Transverse colon (tissue), 4 donors: Measurements from ENCODE around the gene ADGRL4. TPM values are rescaled to one million over a fixed set of nuclear protein-coding genes. Genes with fewer than 3 reads are reported as not detected.

Experiments
- DNase-seq: peaks from one replicate; pipeline ENCODE4 v3.0.0-alpha.2; 2019
- H3K27ac ChIP-seq, 4 donors: fragments of 200-600 bp; sonication (generic); 2 replicates each; pipeline ENCODE4 v1.5.1; 2016 to 2018; ENCODE audit warnings: inconsistent platforms in 4 of 4
- H3K27me3 ChIP-seq: fragments of 200-600 bp; sonication (generic); 2 replicates; pipeline ENCODE4 v1.5.1; 2017; ENCODE audit warnings: inconsistent platforms
- H3K36me3 ChIP-seq, 4 donors: fragments of 200-600 bp; sonication (generic); 2 replicates each; pipeline ENCODE4 v1.5.1; 2017 to 2019; ENCODE audit warnings: inconsistent platforms in 4 of 4
- H3K4me1 ChIP-seq, 4 donors: fragments of 200-600 bp; sonication (generic); 2 replicates each; pipeline ENCODE4 v1.5.1; 2017 to 2020; ENCODE audit warnings: inconsistent platforms in 4 of 4
- H3K4me3 ChIP-seq, 4 donors: fragments of 200-600 bp; sonication (generic); 1 replicate in 1 of 4; 2 replicates in 3 of 4; pipeline versions ENCODE4 v1.5.1 to v1.6.1; 2017 to 2019; ENCODE audit warnings: inconsistent platforms in 4 of 4
- H3K9me3 ChIP-seq, 2 donors: fragments of 200-600 bp; sonication (generic); 2 replicates each; pipeline ENCODE4 v1.5.1; 2017 to 2019; ENCODE audit warnings: inconsistent platforms in 2 of 2
- CTCF ChIP-seq, 5 experiments: fragments of 200-600 bp in 3 of 5; fragments of 450-650 bp in 2 of 5; sonication (generic) in 3 of 5; IDR thresholded peaks; 1 replicate in 2 of 5; 2 replicates in 3 of 5; pipeline ENCODE4 v1.5.1; 2016 to 2017; ENCODE audit warnings: antibody characterized with exemption in 5 of 5, inconsistent platforms in 3 of 5, mild to moderate bottlenecking in 2 of 5, moderate library complexity in 1 of 5
- EP300 ChIP-seq: sonication (generic); formaldehyde crosslinking; IDR thresholded peaks from one replicate; pipeline ENCODE4 v1.6.1; 2017; ENCODE audit warnings: antibody characterized with exemption, low read depth
- POLR2A ChIP-seq: fragments of 450-650 bp; IDR thresholded peaks from one replicate; pipeline ENCODE4 v1.6.1; 2016; ENCODE audit warnings: antibody characterized with exemption, mild to moderate bottlenecking, moderate library complexity
- POLR2AphosphoS5 ChIP-seq, 3 donors: sonication (generic); formaldehyde crosslinking; IDR thresholded peaks; one replicate each; pipeline ENCODE4 v1.6.1; 2016; ENCODE audit warnings: antibody characterized with exemption in 3 of 3
- WGBS, 2 donors: methylation state at CpG; one replicate each; pipeline ENCODE4 v1.1.5; 2018; ENCODE audit warnings: low coverage in 1 of 2; 5-methylcytosine and 5-hydroxymethylcytosine counted together
- in situ Hi-C, 4 donors: fragments of 200-750 bp; cut with MboI; loops; one replicate each; pipeline versions ENCODE4 v1.15.0 to v1.15.1; 2017; ENCODE audit warnings: low sequenced_read_pairs in 3 of 4, low pct_ligation_motif_present in 1 of 4, low pct_unique_long_range_greater_than_20kb in 1 of 4
- intact Hi-C: fragments of 100-400 bp; cut with DNase I; formaldehyde crosslinking; loops from one replicate; pipeline ENCODE4 v1.15.1; 2023; ENCODE audit warnings: low total_unique reads
- total RNA-seq, 4 donors: library from RNA; depleted of rRNA; stranded (reverse); fragments of >200 nt; gene quantifications; one replicate each; pipeline ENCODE4 v1.1.0, GENCODE V29; 2016

The ADGRL4 gene
- total RNA-seq, 4 donors from 2014 or later, result 0.75 to 7.6 (median 3.5) TPM

DNA sequence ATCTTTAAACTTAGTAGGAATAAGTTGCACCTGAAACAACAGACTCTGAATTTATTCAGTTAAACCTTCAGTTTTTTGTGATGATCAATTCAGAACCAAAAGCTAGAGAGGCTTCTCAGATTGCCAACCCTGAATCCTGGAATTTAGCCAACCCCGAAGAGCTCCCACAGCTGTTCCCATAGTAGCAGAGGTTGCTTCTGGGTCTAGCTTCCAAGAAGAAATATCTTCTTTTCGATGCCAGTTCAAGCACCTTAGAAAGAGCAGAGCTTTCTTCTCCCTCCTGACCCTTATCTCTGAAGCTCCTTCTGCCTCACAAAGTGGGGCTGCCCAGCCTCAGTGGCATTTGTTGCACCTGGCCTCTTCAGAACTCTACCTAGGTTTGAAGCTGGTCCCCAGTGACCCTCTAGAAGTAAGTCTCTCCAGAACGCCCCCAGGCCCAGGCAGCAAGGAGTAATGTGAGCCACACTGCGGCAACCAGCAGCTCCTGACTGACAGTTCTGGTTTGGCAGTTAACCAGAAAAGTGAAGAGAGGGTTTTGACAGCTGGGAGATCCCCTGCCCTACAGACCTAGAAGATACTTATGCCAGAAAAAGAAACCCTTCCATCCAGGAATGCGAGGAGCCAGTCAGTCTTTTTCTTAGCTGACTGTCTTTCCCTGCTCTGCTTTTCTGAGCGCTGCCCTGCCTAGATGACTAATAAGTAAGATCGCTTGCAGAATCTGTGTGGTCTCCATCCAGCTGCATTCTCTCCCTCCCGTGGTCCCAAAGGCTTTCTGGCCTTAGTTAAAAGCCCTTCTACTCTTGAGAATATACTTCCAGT lies 165.9 kb downstream of the ADGRL4 start:
- no peak for DNase-seq
- no peak overlapping the region for H3K4me3 ChIP-seq
- H3K27me3 ChIP-seq, result no peaks in the 10 kb centered on the region
- no peaks in the 10 kb centered on the region for H3K36me3 ChIP-seq
- H3K9me3 ChIP-seq, result no peaks in the 10 kb centered on the region
- 37 to 54% methylated on average over 3 to 8 of the region's 8 CpGs for WGBS, 2 donors
- in situ Hi-C loops (loop anchor here in 2 of 4 donors (25.0 kb wide), 1 partner anchor 522 kb away; no protein-coding TSS in a partner anchor), intact Hi-C loops (no loop called here)
- H3K4me1 ChIP-seq, result peaks cover 0 to 20% (median 0%) of the 10 kb centered on the region in 4 donors
- H3K27ac ChIP-seq, result no peak overlapping the region
- TF ChIP-seq CTCF (IDR thresholded peaks at IDR 0.05), result no peak
- TF ChIP-seq POLR2AphosphoS5 (IDR thresholded peaks at IDR 0.05), result no peak
- no peak for TF ChIP-seq POLR2A
- no peak for TF ChIP-seq EP300
